ENCODE data around the gene CNIH3.
"Not testable (repeated sequence)": the region's sequence is repeated elsewhere in the genome, so short reads cannot be mapped to it uniquely, and the experiment has no call there.

CNIH3 gene

DNA sequence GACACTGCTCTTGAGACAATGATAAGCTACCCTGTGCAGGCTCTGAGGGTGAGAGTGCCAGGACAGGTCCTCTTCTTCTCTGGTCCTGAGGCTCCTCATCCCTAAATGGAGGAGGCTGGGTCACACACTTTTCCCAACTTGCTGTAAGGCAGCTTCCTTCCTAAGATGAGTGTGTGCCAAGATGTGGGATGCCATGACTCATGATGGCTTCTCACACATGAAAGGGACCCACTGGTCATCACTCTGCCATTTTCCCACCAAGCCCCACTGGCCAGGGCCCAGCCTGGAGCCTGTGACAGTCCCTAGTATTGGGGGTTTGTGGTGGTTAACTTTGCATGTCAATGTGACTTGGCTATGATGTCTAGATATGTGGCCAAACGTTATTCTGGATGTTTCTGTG is 54.4 kb downstream of the CNIH3 start:
- DNase-seq (ENCODE audit: low spot score): no peak
- no peaks in the 10 kb centered on the region for H3K36me3 Mint-ChIP-seq (ENCODE audit: low read depth)
- no peak overlapping the region for H3K4me3 Mint-ChIP-seq
- no peak overlapping the region for H3K27ac Mint-ChIP-seq
- no peaks in the 10 kb centered on the region for H3K4me1 Mint-ChIP-seq (ENCODE audit: low read depth)
- peaks cover 10% of the 10 kb centered on the region for H3K27me3 Mint-ChIP-seq (ENCODE audit: low read depth)
- H3K9me3 Mint-ChIP-seq: no peaks in the 10 kb centered on the region

DNA sequence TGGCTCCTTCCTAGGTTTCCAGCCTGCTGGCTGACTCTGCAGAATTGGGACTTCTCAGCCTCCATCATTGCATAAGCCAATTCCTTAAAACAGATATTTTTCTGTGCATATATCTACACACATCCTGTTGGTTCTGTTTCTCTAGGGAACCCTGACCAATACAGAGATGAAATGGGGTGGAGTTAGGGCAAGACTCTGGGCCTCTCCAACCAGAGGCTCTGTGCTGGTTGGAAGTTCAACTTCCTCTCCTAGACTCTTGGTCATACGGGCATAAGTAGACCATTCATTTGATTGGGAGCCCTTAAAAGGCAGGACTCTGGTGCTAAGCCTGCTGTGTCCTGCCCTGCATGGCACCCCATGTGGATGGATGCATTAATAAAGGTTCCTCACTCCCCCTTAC is 55.0 kb downstream of the CNIH3 start:
- Mint-ChIP-seq H3K27me3 (ENCODE audit: low read depth) (peaks cover 10% of the 10 kb centered on the region), H3K9me3 (no peaks in the 10 kb centered on the region), H3K27ac (no peak overlapping the region), H3K4me3 (no peak overlapping the region), H3K4me1 (ENCODE audit: low read depth) (no peaks in the 10 kb centered on the region), H3K36me3 (ENCODE audit: low read depth) (no peaks in the 10 kb centered on the region)
- no peak for DNase-seq (ENCODE audit: low spot score)

- Mint-ChIP-seq H3K9me3 (no peaks in the 10 kb centered on the region), H3K27me3 (ENCODE audit: low read depth) (peaks cover 5% of the 10 kb centered on the region), H3K27ac (no peak overlapping the region), H3K36me3 (ENCODE audit: low read depth) (no peaks in the 10 kb centered on the region), H3K4me1 (ENCODE audit: low read depth) (no peaks in the 10 kb centered on the region), H3K4me3 (no peak overlapping the region)
- DNase-seq (ENCODE audit: low spot score): no peak
Observed at GRCh38 chr1:224673141-224673540, 57.0 kb downstream of the CNIH3 start.

DNA sequence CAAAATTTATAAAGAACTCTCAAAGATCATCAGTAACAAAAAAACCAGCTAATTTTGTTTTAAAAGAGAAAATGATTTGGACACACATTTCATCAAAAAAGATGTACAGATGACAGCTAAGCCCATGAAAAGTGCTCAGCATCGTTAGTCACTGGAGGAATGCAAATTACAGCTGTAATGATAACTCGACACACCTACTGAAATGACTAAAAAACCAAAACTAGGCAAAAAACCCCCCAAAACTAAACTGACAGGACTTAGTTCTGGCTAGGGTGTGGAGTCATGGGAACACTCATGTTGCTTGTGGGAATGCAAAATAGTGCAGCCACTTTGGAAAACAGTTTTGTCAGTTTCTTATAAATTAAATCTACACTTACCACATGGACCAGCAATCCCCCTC is 59.5 kb downstream of the CNIH3 start:
- Mint-ChIP-seq H3K4me3 (no peak overlapping the region), H3K27ac (no peak overlapping the region), H3K4me1 (ENCODE audit: low read depth) (no peaks in the 10 kb centered on the region), H3K27me3 (ENCODE audit: low read depth) (peaks cover 6% of the 10 kb centered on the region), H3K36me3 (ENCODE audit: low read depth) (no peaks in the 10 kb centered on the region), H3K9me3 (no peaks in the 10 kb centered on the region)
- no peak for DNase-seq (ENCODE audit: low spot score)

- Mint-ChIP-seq H3K4me3 (no peak overlapping the region), H3K36me3 (ENCODE audit: low read depth) (no peaks in the 10 kb centered on the region), H3K4me1 (ENCODE audit: low read depth) (no peaks in the 10 kb centered on the region), H3K9me3 (no peaks in the 10 kb centered on the region), H3K27ac (no peak overlapping the region), H3K27me3 (ENCODE audit: low read depth) (peaks cover 6% of the 10 kb centered on the region)
- no peak for DNase-seq (ENCODE audit: low spot score)
Observed at GRCh38 chr1:224676551-224676950, 60.4 kb downstream of the CNIH3 start.

GRCh38 chr1:224678168-224678567 is 62.1 kb downstream of the CNIH3 start:
- Mint-ChIP-seq H3K4me3 (no peak overlapping the region), H3K27me3 (ENCODE audit: low read depth) (peaks cover 6% of the 10 kb centered on the region), H3K27ac (no peak overlapping the region), H3K36me3 (ENCODE audit: low read depth) (no peaks in the 10 kb centered on the region), H3K4me1 (ENCODE audit: low read depth) (no peaks in the 10 kb centered on the region), H3K9me3 (no peaks in the 10 kb centered on the region)
- DNase-seq (ENCODE audit: low spot score): no peak

DNA sequence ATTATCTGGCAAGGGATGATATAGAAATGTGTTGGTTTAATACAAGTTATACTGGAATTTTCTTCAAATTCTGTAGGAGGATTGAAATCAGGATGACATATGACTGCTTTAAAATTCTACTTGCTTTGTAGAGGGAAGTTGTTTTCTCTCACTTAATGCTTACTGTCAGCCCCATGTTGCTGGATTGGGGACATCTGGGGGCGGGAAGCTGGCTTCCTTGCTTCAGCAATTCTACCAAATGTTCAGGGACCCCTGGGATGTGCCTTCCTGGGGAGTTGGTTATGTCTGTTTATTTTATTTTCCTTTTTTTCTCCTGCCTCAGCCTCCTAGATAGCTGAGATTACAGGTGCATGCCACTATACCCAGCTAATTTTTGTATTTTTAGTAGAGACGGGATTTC is 63.5 kb downstream of the CNIH3 start:
- Mint-ChIP-seq H3K27ac (no peak overlapping the region), H3K4me3 (no peak overlapping the region), H3K27me3 (ENCODE audit: low read depth) (peaks cover 3% of the 10 kb centered on the region), H3K9me3 (no peaks in the 10 kb centered on the region), H3K36me3 (ENCODE audit: low read depth) (no peaks in the 10 kb centered on the region), H3K4me1 (ENCODE audit: low read depth) (no peaks in the 10 kb centered on the region)
- DNase-seq (ENCODE audit: low spot score): no peak

DNA sequence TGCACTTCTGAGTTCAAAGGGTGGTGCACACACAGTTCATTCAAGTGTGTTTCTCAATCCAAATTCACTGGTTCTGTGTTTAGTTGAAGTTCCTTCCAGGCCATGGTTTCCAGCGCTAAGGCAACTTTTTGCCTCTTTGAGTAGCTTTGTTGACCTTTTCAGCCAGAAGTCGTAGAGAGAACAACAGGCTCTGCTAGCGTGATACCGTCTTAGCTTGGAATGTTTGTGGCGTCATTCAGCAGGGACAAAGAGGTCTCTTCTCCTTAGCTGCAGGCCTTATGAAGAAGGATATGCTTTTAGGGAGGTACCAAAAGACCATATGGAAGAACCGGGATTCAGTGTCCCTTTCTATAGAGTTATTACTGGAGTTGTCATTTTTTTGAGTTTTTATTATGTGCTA is 65.7 kb downstream of the CNIH3 start:
- Mint-ChIP-seq H3K4me1 (ENCODE audit: low read depth) (no peaks in the 10 kb centered on the region), H3K9me3 (no peaks in the 10 kb centered on the region), H3K4me3 (no peak overlapping the region), H3K27me3 (ENCODE audit: low read depth) (peaks cover 3% of the 10 kb centered on the region), H3K36me3 (ENCODE audit: low read depth) (no peaks in the 10 kb centered on the region), H3K27ac (no peak overlapping the region)
- no peak for DNase-seq (ENCODE audit: low spot score)

- H3K27me3 Mint-ChIP-seq (ENCODE audit: low read depth): peaks cover 5% of the 10 kb centered on the region
- no peak for DNase-seq (ENCODE audit: low spot score)
- H3K9me3 Mint-ChIP-seq: no peaks in the 10 kb centered on the region
- no peak overlapping the region for H3K27ac Mint-ChIP-seq
- no peak overlapping the region for H3K4me3 Mint-ChIP-seq
- H3K4me1 Mint-ChIP-seq (ENCODE audit: low read depth): no peaks in the 10 kb centered on the region
- H3K36me3 Mint-ChIP-seq (ENCODE audit: low read depth): no peaks in the 10 kb centered on the region
Observed at GRCh38 chr1:224683936-224684335, 67.8 kb downstream of the CNIH3 start.

DNA sequence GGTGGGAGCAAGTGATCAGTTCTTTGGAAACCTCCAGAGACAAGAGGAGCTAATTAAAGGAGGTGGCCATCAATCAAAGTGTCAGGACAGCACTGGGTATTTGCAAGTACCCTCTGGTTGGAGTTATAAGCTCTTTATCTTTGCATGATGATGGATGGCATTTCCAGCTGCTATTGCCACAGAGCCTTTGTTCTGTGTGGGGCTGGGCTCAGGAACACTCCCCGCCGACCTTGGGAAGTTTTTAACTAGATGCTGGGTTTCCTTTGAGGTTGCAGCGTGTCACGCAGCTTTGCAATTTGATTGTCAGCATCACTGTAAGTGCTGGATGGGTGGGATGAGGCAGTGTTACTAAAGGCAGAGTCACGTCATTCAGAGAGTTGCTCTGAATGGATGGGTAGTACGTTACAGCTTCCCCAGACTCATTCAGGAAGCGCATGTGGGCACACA is 68.9 kb downstream of the CNIH3 start:
- DNase-seq (ENCODE audit: low spot score): no peak
- Mint-ChIP-seq H3K4me3 (no peak overlapping the region), H3K27me3 (ENCODE audit: low read depth) (peaks cover 5% of the 10 kb centered on the region), H3K4me1 (ENCODE audit: low read depth) (no peaks in the 10 kb centered on the region), H3K9me3 (no peaks in the 10 kb centered on the region), H3K36me3 (ENCODE audit: low read depth) (no peaks in the 10 kb centered on the region), H3K27ac (no peak overlapping the region)

DNA sequence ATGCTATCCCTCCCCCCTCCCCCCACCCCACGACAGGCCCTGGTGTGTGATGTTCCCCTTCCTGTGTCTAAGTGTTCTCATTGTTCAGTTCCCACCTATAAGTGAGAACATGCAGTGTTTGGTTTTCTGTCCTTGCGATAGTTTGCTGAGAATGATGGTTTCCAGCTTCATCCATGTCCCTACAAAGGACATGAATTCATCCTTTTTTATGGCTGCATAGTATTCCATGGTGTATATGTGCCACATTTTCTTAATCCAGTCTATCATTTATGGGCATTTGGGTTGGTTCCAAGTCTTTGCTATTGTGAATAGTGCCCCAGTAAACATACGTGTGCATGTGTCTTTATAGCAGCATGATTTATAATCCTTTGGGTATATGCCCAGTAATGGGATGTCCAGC is 70.0 kb downstream of the CNIH3 start:
- not testable (repeated sequence) for H3K4me3 Mint-ChIP-seq; DNase-seq (ENCODE audit: low spot score); H3K27ac Mint-ChIP-seq; H3K4me1 Mint-ChIP-seq (ENCODE audit: low read depth); H3K36me3 Mint-ChIP-seq (ENCODE audit: low read depth); H3K27me3 Mint-ChIP-seq (ENCODE audit: low read depth); H3K9me3 Mint-ChIP-seq

DNA sequence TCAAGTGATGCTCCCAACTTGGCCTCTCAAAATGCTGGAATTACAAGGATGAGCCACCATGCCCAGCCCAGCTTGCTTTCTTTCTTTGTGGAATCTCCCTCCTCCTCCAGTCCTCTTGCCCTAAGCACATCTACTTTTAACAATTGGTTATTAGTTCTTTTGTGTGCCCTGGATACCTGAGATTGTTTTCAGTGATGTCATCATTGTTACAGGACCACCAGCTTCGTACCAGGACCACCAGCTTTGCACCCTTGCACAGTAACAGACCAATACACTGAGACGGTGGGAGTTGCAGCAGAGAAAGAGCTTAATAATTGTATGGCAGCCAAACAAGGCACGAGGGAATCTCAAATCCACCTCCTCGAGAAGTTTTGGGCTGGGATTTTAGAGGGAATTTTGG is 71.3 kb downstream of the CNIH3 start:
- no peak for DNase-seq (ENCODE audit: low spot score)
- no peaks in the 10 kb centered on the region for H3K4me1 Mint-ChIP-seq (ENCODE audit: low read depth)
- H3K27me3 Mint-ChIP-seq (ENCODE audit: low read depth): peaks cover 4% of the 10 kb centered on the region
- H3K9me3 Mint-ChIP-seq: no peaks in the 10 kb centered on the region
- no peak overlapping the region for H3K27ac Mint-ChIP-seq
- H3K4me3 Mint-ChIP-seq: no peak overlapping the region
- H3K36me3 Mint-ChIP-seq (ENCODE audit: low read depth): no peaks in the 10 kb centered on the region

DNA sequence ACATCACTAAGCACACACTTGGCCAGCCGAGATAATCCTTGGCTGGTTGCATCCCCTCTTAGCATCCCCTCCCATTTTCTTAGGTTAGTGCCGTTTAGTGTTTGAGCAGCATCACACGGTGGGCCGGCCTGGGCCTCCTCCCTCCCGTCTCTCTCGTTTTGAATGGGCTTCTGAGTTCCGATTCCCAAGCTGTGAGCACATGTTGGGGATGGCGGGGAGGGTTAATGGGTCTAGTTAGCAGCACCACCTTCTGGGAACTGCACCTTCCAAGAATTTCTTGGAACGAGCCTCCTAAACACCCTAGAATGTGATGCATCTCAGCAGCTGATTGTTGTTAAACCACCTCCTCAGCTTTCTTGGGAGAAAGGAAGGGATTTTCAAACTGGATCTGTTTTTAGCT is 73.3 kb downstream of the CNIH3 start:
- Mint-ChIP-seq H3K9me3 (no peaks in the 10 kb centered on the region), H3K4me1 (ENCODE audit: low read depth) (no peaks in the 10 kb centered on the region), H3K36me3 (ENCODE audit: low read depth) (no peaks in the 10 kb centered on the region), H3K27ac (no peak overlapping the region), H3K27me3 (ENCODE audit: low read depth) (peaks cover 4% of the 10 kb centered on the region), H3K4me3 (no peak overlapping the region)
- DNase-seq (ENCODE audit: low spot score): no peak

- Mint-ChIP-seq H3K27me3 (ENCODE audit: low read depth) (peaks cover 4% of the 10 kb centered on the region), H3K9me3 (no peaks in the 10 kb centered on the region), H3K36me3 (ENCODE audit: low read depth) (no peaks in the 10 kb centered on the region), H3K4me1 (ENCODE audit: low read depth) (no peaks in the 10 kb centered on the region), H3K27ac (no peak overlapping the region), H3K4me3 (no peak overlapping the region)
- no peak for DNase-seq (ENCODE audit: low spot score)
Observed at GRCh38 chr1:224690576-224690975, 74.5 kb downstream of the CNIH3 start.

- no peaks in the 10 kb centered on the region for H3K36me3 Mint-ChIP-seq (ENCODE audit: low read depth)
Observed at GRCh38 chr1:224691148-224691925, 75.2 kb downstream of the CNIH3 start.

More at GRCh38 chr1:224691148-224691925, 75.2 kb downstream of the CNIH3 start:
- H3K27ac Mint-ChIP-seq: no peak overlapping the region
- no peaks in the 10 kb centered on the region for H3K9me3 Mint-ChIP-seq
- DNase-seq (ENCODE audit: low spot score): no peak
- H3K4me1 Mint-ChIP-seq (ENCODE audit: low read depth): no peaks in the 10 kb centered on the region
- H3K4me3 Mint-ChIP-seq: no peak overlapping the region
- peaks cover 4% of the 10 kb centered on the region for H3K27me3 Mint-ChIP-seq (ENCODE audit: low read depth)
